Stimulated activated naive CD4-positive, alpha-beta T cell treated with Interleukin-2 at 50 U/mL for 16 hours (primary cell): ENCODE data around the gene CRY1.

Experiments
- DNase-seq: peaks from one replicate; lab custom pipeline; 2025; lab: John Stamatoyannopoulos, UW

The CRY1 gene

GRCh38 chr12:106957583-106957982, 135.8 kb downstream of the CRY1 start:
- DNase-seq, result no peak

GRCh38 chr12:106956048-106956578, 137.2 kb downstream of the CRY1 start:
- DNase-seq, result peak; percentile 64

- peak; percentile 87 for DNase-seq
Observed at GRCh38 chr12:106955377-106956047, 137.8 kb downstream of the CRY1 start, which contains the start of gene TMEM263. Gene TMEM263, plus strand, starts transcription at chr12:106955907. Its CDS starts 11,210 bp downstream, at chr12:106967117.

GRCh38 chr12:106954462-106955376, 138.6 kb downstream of the CRY1 start:
- peak; percentile 18 for DNase-seq

- DNase-seq, result no peak
Observed at GRCh38 chr12:106953352-106954250, 139.7 kb downstream of the CRY1 start.

- no peak for DNase-seq
Observed at GRCh38 chr12:106950591-106950990, 142.8 kb downstream of the CRY1 start.

GRCh38 chr12:106947461-106947860, 145.9 kb downstream of the CRY1 start:
- no peak for DNase-seq

- no peak for DNase-seq
Observed at GRCh38 chr12:106945261-106945851, 148.0 kb downstream of the CRY1 start.

GRCh38 chr12:106942775-106943174, 150.6 kb downstream of the CRY1 start:
- no peak for DNase-seq

- no peak for DNase-seq
Observed at GRCh38 chr12:106941481-106942156, 151.7 kb downstream of the CRY1 start.
